ENCODE data around the gene MEG3. TPM values are rescaled to one million over a fixed set of nuclear protein-coding genes. Genes with fewer than 3 reads are reported as not detected.

MEG3 gene
- total RNA-seq, 2 donors from 2014 or later = not detected

GRCh38 chr14:100906420-100906819, 80.5 kb downstream of the MEG3 start:
- Mint-ChIP-seq H3K27me3 (ENCODE audit: low read depth) (peaks cover 25% of the 10 kb centered on the region), H3K9me3 (no peaks in the 10 kb centered on the region), H3K4me3 (no peak overlapping the region), H3K4me1 (ENCODE audit: low read depth) (no peaks in the 10 kb centered on the region), H3K36me3 (ENCODE audit: insufficient read depth in 2 of 2) (peaks cover 0 to 2% of the 10 kb centered on the region in 2 donors), H3K27ac (no peak overlapping the region)
- DNase-seq (no peak), ATAC-seq (replicated peaks in 1 of 2) (no peak)

GRCh38 chr14:100907240-100907639, 81.3 kb downstream of the MEG3 start:
- Mint-ChIP-seq H3K9me3 (no peaks in the 10 kb centered on the region), H3K27me3 (ENCODE audit: low read depth) (peaks cover 19% of the 10 kb centered on the region), H3K4me3 (no peak overlapping the region), H3K36me3 (ENCODE audit: insufficient read depth in 2 of 2) (peaks cover 0 to under 1% of the 10 kb centered on the region in 2 donors), H3K4me1 (ENCODE audit: low read depth) (no peaks in the 10 kb centered on the region), H3K27ac (no peak overlapping the region)
- no peak for DNase-seq
- ATAC-seq (replicated peaks in 1 of 2) = no peak

GRCh38 chr14:100909439-100909838, 83.5 kb downstream of the MEG3 start:
- Mint-ChIP-seq H3K36me3 (ENCODE audit: insufficient read depth in 2 of 2) (no peaks in the 10 kb centered on the region), H3K27ac (no peak overlapping the region), H3K4me3 (no peak overlapping the region), H3K27me3 (ENCODE audit: low read depth) (peaks cover 14% of the 10 kb centered on the region), H3K9me3 (no peaks in the 10 kb centered on the region), H3K4me1 (ENCODE audit: low read depth) (no peaks in the 10 kb centered on the region)
- no peak for DNase-seq
- no peak for ATAC-seq (replicated peaks in 1 of 2)

Other genes starting within 250 kb of the MEG3 start
- 1 to 10 TPM; 2.6 to 2.8 TPM for gene BEGAIN, start 238.7 kb upstream of the MEG3 start, total RNA-seq
- gene DLK1, start 99.2 kb upstream of the MEG3 start, total RNA-seq = not detected
- not detected for gene RTL1, start 77.6 kb downstream of the MEG3 start, total RNA-seq